ENCODE measurements around the gene NR3C2.
A peak's percentile ranks its signal among the peaks of the same experiment; 100 is the strongest.

The NR3C2 gene

GRCh38 chr4:148069895-148070178 lies 372.4 kb downstream of the NR3C2 start:
- DNase-seq (ENCODE audit: low spot score): no peak

- DNase-seq (ENCODE audit: low spot score): no peak
Measured at GRCh38 chr4:148069086-148069894, 372.9 kb downstream of the NR3C2 start.

GRCh38 chr4:148068065-148068911 lies 373.9 kb downstream of the NR3C2 start:
- DNase-seq (ENCODE audit: low spot score): no peak

GRCh38 chr4:148067301-148067916 lies 374.8 kb downstream of the NR3C2 start:
- no peak for DNase-seq (ENCODE audit: low spot score)

- no peak for DNase-seq (ENCODE audit: low spot score)
Measured at GRCh38 chr4:148065075-148065474, 377.1 kb downstream of the NR3C2 start.

- no peak for DNase-seq (ENCODE audit: low spot score)
Measured at GRCh38 chr4:148064451-148064850, 377.8 kb downstream of the NR3C2 start.

- DNase-seq (ENCODE audit: low spot score): no peak
Measured at GRCh38 chr4:148062301-148062950, 379.8 kb downstream of the NR3C2 start.

GRCh38 chr4:148061795-148062194 lies 380.4 kb downstream of the NR3C2 start:
- DNase-seq (ENCODE audit: low spot score): no peak

- no peak for DNase-seq (ENCODE audit: low spot score)
Measured at GRCh38 chr4:148061141-148061481, 381.1 kb downstream of the NR3C2 start.

- DNase-seq (ENCODE audit: low spot score): no peak
Measured at GRCh38 chr4:148060264-148061140, 381.7 kb downstream of the NR3C2 start.

GRCh38 chr4:148059617-148060180 lies 382.5 kb downstream of the NR3C2 start:
- DNase-seq (ENCODE audit: low spot score): no peak

- no peak for DNase-seq (ENCODE audit: low spot score)
Measured at GRCh38 chr4:148057984-148058859, 384.0 kb downstream of the NR3C2 start.

GRCh38 chr4:148057516-148057915 lies 384.7 kb downstream of the NR3C2 start:
- no peak for DNase-seq (ENCODE audit: low spot score)

GRCh38 chr4:148056879-148057278 lies 385.3 kb downstream of the NR3C2 start:
- peak; percentile 54 for DNase-seq (ENCODE audit: low spot score)

- no peak for DNase-seq (ENCODE audit: low spot score)
Measured at GRCh38 chr4:148055844-148056243, 386.4 kb downstream of the NR3C2 start.

GRCh38 chr4:148054275-148054674 lies 387.9 kb downstream of the NR3C2 start:
- no peak for DNase-seq (ENCODE audit: low spot score)

- no peak for DNase-seq (ENCODE audit: low spot score)
Measured at GRCh38 chr4:148053298-148054003, 388.8 kb downstream of the NR3C2 start.

GRCh38 chr4:148052448-148052847 lies 389.8 kb downstream of the NR3C2 start:
- no peak for DNase-seq (ENCODE audit: low spot score)

GRCh38 chr4:148051403-148051802 lies 390.8 kb downstream of the NR3C2 start:
- no peak for DNase-seq (ENCODE audit: low spot score)

GRCh38 chr4:148048598-148048997 lies 393.6 kb downstream of the NR3C2 start:
- DNase-seq (ENCODE audit: low spot score): no peak

All from hematopoietic multipotent progenitor cell treated with erythropoietin and hydrocortisone succinate and interleukin-3 and kit ligand, for 17 days (in vitro differentiated cells).